GM12891 (cell line): Measurements from ENCODE around the gene SLC6A9.

ENCODE experiments used
- PAX5 ChIP-seq: IDR thresholded peaks from 2 replicates; pipeline ENCODE4 v1.6.1; 2011; ENCODE audit warnings: low read length, moderate library complexity, mild to moderate bottlenecking; ENCODE audit not compliant: insufficient read depth, severe bottlenecking
- POLR2A ChIP-seq: IDR thresholded peaks from 2 replicates; pipeline ENCODE4 v1.6.1; 2011; ENCODE audit warnings: low read depth, low read length, control low read depth
- POLR2AphosphoS5 ChIP-seq: IDR thresholded peaks from 2 replicates; pipeline ENCODE4 v1.6.1; 2011; ENCODE audit warnings: low read depth, low read length, control low read depth
- POU2F2 ChIP-seq: IDR thresholded peaks from 2 replicates; pipeline ENCODE4 v1.6.1; 2011; ENCODE audit warnings: low read depth, mild to moderate bottlenecking, control low read depth, low read length, moderate library complexity
- SPI1 ChIP-seq: IDR thresholded peaks from 2 replicates; pipeline ENCODE4 v1.6.1; 2011; ENCODE audit warnings: low read depth, low read length, control low read depth
- TAF1 ChIP-seq: IDR thresholded peaks from 2 replicates; pipeline ENCODE4 v1.6.1; 2011; ENCODE audit warnings: low read depth, low read length, control low read depth

- TF ChIP-seq POU2F2 = no peak
- no peak for TF ChIP-seq POLR2A
- TF ChIP-seq POLR2AphosphoS5 = no peak
- no peak for TF ChIP-seq TAF1
- TF ChIP-seq SPI1 = no peak
- no peak for TF ChIP-seq PAX5
These were observed 27.9 kb upstream of the SLC6A9 start for GRCh38 chr1:44059212-44059611.
